CD14-positive monocyte (primary cell): ENCODE data around the gene CABLES2. TPM values are rescaled to one million over a fixed set of nuclear protein-coding genes. Genes with fewer than 3 reads are reported as not detected.
A peak's percentile ranks its signal among the peaks of the same experiment; 100 is the strongest.

Source experiments
- DNase-seq, 3 donors: peaks; one replicate each; pipeline ENCODE4 v3.0.0-alpha.2; 2011 to 2022
- H2AFZ ChIP-seq: 2 replicates; pipeline ENCODE4 v1.6.0; 2012; ENCODE audit warnings: mild to moderate bottlenecking, low read depth, low read length, inconsistent platforms; ENCODE audit not compliant: insufficient read depth, poor library complexity, severe bottlenecking
- H3K27ac ChIP-seq, 2 donors: 1 replicate in 1 of 2; 2 replicates in 1 of 2; pipeline ENCODE4 v1.5.1; 2012 to 2013; ENCODE audit warnings: low read length in 2 of 2, control low read depth in 1 of 2, inconsistent platforms in 1 of 2, low read depth in 1 of 2, mild to moderate bottlenecking in 1 of 2
- H3K27me3 ChIP-seq, 2 donors: one replicate each; pipeline versions ENCODE4 v1.6.0 to v1.6.1; 2011 to 2013; ENCODE audit warnings: low read length in 2 of 2; ENCODE audit not compliant: control insufficient read depth in 2 of 2, insufficient read depth in 2 of 2
- H3K36me3 ChIP-seq, 2 donors: replicated peaks in 1 of 2; 1 replicate in 1 of 2; 2 replicates in 1 of 2; pipeline versions ENCODE4 v1.5.1 to v1.6.1; 2012 to 2013; ENCODE audit warnings: low read length in 2 of 2, control low read depth in 1 of 2, inconsistent platforms in 1 of 2, mild to moderate bottlenecking in 1 of 2; ENCODE audit not compliant: insufficient read depth in 2 of 2, control insufficient read depth in 1 of 2
- H3K4me1 ChIP-seq, 2 donors: 1 replicate in 1 of 2; 2 replicates in 1 of 2; pipeline versions ENCODE4 v1.5.1 to v1.6.1; 2012 to 2013; ENCODE audit warnings: low read length in 2 of 2, control low read depth in 1 of 2, inconsistent platforms in 1 of 2, mild to moderate bottlenecking in 1 of 2, moderate library complexity in 1 of 2; ENCODE audit not compliant: insufficient read depth in 2 of 2, control insufficient read depth in 1 of 2
- H3K4me2 ChIP-seq: replicated peaks from 2 replicates; pipeline ENCODE3; 2012; ENCODE audit warnings: low read length, moderate library complexity, mild to moderate bottlenecking; ENCODE audit not compliant: poor library complexity, severe bottlenecking; ENCODE audit errors: extremely low read depth
- H3K4me3 ChIP-seq, 3 experiments: fragments of 200-600 bp in 1 of 3; sonication (generic) in 1 of 3; replicated peaks in 1 of 3; 1 replicate in 2 of 3; 2 replicates in 1 of 3; pipeline ENCODE4 v1.5.1; 2011 to 2013; ENCODE audit warnings: low read length in 3 of 3, mild to moderate bottlenecking in 3 of 3, control low read depth in 2 of 3, low read depth in 2 of 3, inconsistent platforms in 1 of 3, moderate library complexity in 1 of 3
- H3K79me2 ChIP-seq: 2 replicates; pipeline ENCODE4 v1.6.0; 2012; ENCODE audit warnings: mild to moderate bottlenecking, control low read depth, inconsistent platforms, low read length, moderate library complexity; ENCODE audit not compliant: insufficient read depth
- H3K9ac ChIP-seq: 2 replicates; pipeline ENCODE4 v1.6.0; 2017; ENCODE audit warnings: low read length, mild to moderate bottlenecking; ENCODE audit not compliant: insufficient read depth, poor library complexity, severe bottlenecking
- H3K9me3 ChIP-seq, 2 donors: replicated peaks in 1 of 2; 1 replicate in 1 of 2; 2 replicates in 1 of 2; pipeline versions ENCODE4 v1.5.1 to v1.6.1; 2012 to 2013; ENCODE audit warnings: low read length in 2 of 2, control low read depth in 1 of 2; ENCODE audit not compliant: control insufficient read depth in 1 of 2, insufficient read depth in 1 of 2
- H4K20me1 ChIP-seq: 2 replicates; pipeline ENCODE4 v1.6.0; 2012; ENCODE audit warnings: mild to moderate bottlenecking, low read length, control low read depth, moderate library complexity; ENCODE audit not compliant: insufficient read depth
- H3K27ac Mint-ChIP-seq, 7 donors: one replicate each; pipeline ENCODE4 v1.8.0; 2020; ENCODE audit warnings: mild to moderate bottlenecking in 7 of 7, mixed read lengths in 7 of 7, moderate library complexity in 6 of 7, inconsistent platforms in 2 of 7
- H3K27me3 Mint-ChIP-seq, 3 donors: one replicate each; pipeline ENCODE4 v1.8.0; 2021 to 2022; ENCODE audit warnings: low read depth in 3 of 3, mild to moderate bottlenecking in 3 of 3, mixed read lengths in 3 of 3, moderate library complexity in 3 of 3, inconsistent platforms in 1 of 3
- H3K36me3 Mint-ChIP-seq, 2 donors: one replicate each; pipeline ENCODE4 v1.8.0; 2020; ENCODE audit warnings: mixed read lengths in 2 of 2, inconsistent platforms in 1 of 2, mild to moderate bottlenecking in 1 of 2
- H3K4me1 Mint-ChIP-seq: one replicate; pipeline ENCODE4 v1.8.0; 2020; ENCODE audit warnings: mild to moderate bottlenecking, mixed read lengths
- H3K4me3 Mint-ChIP-seq, 2 donors: one replicate each; pipeline ENCODE4 v1.8.0; 2020; ENCODE audit warnings: mild to moderate bottlenecking in 2 of 2, mixed read lengths in 2 of 2, moderate library complexity in 1 of 2
- H3K9me3 Mint-ChIP-seq, 7 donors: one replicate each; pipeline ENCODE4 v1.8.0; 2020 to 2022; ENCODE audit warnings: mixed read lengths in 7 of 7, mild to moderate bottlenecking in 6 of 7, moderate library complexity in 6 of 7, inconsistent platforms in 2 of 7
- WGBS: methylation state at CpG from one replicate; pipeline ENCODE4 v1.1.5; 2013; ENCODE audit warnings: missing lambda C conversion rate; ENCODE audit not compliant: insufficient coverage; 5-methylcytosine and 5-hydroxymethylcytosine counted together
- intact Hi-C, 2 donors: fragments of 100-400 bp; cut with micrococcal nuclease; formaldehyde crosslinking; loops; one replicate each; pipeline versions ENCODE4 v1.15.0 to v1.15.1; 2023
- polyA plus RNA-seq, 3 donors: library from polyadenylated mRNA; depleted of rRNA in 1 of 3; unstranded in 2 of 3; stranded (reverse) in 1 of 3; fragments of 300-500 nt in 2 of 3; fragments of >200 nt in 1 of 3; fragmentation: Illumina TruSeq in 2 of 3; gene quantifications; 1 replicate in 2 of 3; 2 replicates in 1 of 3; pipeline ENCODE4 v1.2.3, GENCODE V29; 2012 to 2021
- TF ChIP-seq, protein P1 (sequence below): fragments of 200-600 bp; IDR thresholded peaks from one replicate; pipeline ENCODE4 v1.8.0; 2022; ENCODE audit warnings: antibody characterized with exemption, mild to moderate bottlenecking

Gene CABLES2
- polyA plus RNA-seq, 3 donors = 0.60 to 4.0 (median 0.61) TPM

DNA sequence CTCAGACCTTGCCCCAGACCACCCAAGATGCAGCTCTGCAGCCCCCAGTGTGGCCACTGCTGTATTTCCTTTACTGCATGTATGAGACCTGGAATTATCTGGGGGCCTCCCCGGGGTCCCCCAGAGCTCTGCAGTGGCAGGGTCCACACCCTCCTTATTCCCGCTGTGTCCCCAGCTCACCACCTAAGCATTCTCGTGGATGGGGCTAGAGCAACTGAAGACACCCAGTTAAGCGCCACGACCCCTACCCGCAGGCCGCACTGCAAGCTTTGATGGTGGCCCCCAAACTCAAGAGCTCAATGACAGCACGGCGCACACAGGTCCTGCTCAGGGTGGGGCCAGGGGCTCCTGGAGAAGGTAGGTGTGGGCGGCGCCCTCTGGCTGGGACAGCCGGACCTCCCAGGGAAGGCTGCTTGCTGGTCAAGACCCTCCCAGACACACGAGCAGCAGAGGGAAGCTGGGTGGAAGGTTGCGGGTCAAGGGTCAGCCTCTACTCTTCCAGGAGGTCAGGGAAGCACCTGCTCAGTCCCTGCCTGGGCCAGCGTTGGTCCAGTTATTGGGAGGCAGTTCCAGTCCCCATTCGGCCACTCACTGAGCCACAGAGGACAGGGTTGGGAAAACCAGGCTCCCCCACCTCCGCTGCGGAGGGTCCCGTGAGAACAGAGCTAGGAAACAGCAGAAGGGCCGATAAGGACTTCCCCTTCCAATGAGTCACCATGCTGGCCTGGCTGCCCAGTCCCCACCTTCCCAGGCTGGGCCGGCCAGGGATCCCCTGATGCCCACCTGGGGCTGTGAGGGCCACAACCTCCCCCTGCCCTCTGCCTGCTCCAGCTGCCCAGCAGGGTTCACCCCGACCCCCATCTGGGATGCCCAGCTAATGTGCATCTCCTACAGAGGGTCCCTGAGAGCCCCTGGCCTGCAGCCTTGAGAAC, 42.9 kb downstream of the CABLES2 start:
- Histone ChIP-seq H3K36me3 (no peaks in the 10 kb centered on the region), H3K9ac (no peak overlapping the region), H3K27ac (no peak overlapping the region), H4K20me1 (no peaks in the 10 kb centered on the region), H3K27me3 (peaks cover 25 to 40% of the 10 kb centered on the region in 2 donors), H3K4me2 (no peak overlapping the region), H3K9me3 (peaks cover 0 to 3% of the 10 kb centered on the region in 2 donors), H3K4me1 (peaks cover 11 to 22% of the 10 kb centered on the region in 2 donors), H3K4me3 (no peak overlapping the region), H2AFZ (no peak overlapping the region), H3K79me2 (no peaks in the 10 kb centered on the region)
- Mint-ChIP-seq H3K9me3 (peaks cover 0 to 10% (median 0%) of the 10 kb centered on the region in 7 donors), H3K27me3 (peaks cover 33 to 52% (median 43%) of the 10 kb centered on the region in 3 donors), H3K36me3 (no peaks in the 10 kb centered on the region), H3K4me1 (peaks cover 9% of the 10 kb centered on the region), H3K27ac (no peak overlapping the region), H3K4me3 (peak overlapping the region in 1 of 2 donors; percentile 64)
- 77% methylated on average over 15 of the region's 22 CpGs for WGBS
- intact Hi-C loops = no loop called here
- TF ChIP-seq, protein P1, sequence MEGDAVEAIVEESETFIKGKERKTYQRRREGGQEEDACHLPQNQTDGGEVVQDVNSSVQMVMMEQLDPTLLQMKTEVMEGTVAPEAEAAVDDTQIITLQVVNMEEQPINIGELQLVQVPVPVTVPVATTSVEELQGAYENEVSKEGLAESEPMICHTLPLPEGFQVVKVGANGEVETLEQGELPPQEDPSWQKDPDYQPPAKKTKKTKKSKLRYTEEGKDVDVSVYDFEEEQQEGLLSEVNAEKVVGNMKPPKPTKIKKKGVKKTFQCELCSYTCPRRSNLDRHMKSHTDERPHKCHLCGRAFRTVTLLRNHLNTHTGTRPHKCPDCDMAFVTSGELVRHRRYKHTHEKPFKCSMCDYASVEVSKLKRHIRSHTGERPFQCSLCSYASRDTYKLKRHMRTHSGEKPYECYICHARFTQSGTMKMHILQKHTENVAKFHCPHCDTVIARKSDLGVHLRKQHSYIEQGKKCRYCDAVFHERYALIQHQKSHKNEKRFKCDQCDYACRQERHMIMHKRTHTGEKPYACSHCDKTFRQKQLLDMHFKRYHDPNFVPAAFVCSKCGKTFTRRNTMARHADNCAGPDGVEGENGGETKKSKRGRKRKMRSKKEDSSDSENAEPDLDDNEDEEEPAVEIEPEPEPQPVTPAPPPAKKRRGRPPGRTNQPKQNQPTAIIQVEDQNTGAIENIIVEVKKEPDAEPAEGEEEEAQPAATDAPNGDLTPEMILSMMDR = no peak
- peak in 1 of 3 donors; percentile 20 for DNase-seq

DNA sequence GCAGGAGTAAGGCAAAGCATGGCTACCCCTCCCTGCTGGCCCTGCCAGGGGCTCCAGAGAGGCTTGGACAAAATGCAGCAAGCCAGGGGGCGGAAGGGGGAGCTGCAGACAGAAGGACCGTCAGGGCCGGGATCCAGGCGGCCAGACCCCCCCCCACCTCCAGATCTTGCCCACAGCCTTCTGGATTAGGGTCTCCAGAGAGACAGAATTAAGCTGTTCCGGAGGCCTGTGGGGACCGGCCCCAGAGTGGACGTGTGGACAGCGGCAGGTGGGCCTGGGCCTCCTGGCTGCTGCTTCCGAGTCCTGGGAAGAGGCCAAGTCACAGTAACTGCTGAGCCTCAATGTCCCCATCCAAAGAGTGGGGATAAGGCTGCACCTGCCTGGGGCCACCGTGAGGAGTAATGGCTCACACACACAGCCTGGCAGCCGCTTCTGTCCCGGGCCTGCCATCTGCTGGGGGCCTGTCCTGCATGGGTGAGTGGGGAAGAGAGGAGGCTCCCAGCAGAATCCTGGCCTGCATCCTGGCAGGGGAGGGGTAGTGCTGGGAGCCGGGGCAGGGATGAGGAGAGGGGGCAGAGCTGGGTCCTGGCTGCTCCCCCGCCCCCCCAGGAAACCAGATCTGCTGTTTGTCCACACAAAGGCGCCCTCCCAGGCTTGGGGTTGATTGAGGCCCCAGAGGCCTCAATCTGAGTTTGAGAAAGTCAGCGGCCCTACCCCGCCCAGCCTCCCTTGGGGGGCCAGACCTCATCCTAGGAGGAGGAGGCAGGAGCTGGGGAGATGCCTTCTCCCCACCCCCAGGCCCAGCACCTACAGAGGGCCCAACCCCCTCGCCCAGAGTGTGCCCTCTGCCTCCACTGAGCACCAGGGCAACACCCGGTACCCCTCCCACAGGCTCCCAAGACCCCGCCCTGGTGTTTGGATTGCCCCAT, 43.8 kb downstream of the CABLES2 start:
- no peak overlapping the region for H3K27ac Mint-ChIP-seq
- intact Hi-C loops = no loop called here
- H3K4me3 Mint-ChIP-seq = no peak overlapping the region
- H3K79me2 ChIP-seq = no peaks in the 10 kb centered on the region
- no peak overlapping the region for H3K27ac ChIP-seq
- WGBS = 86% methylated on average over 15 of the region's 20 CpGs
- peaks cover 5% of the 10 kb centered on the region for H3K4me1 Mint-ChIP-seq
- no peak overlapping the region for H2AFZ ChIP-seq
- peaks cover 11 to 19% of the 10 kb centered on the region in 2 donors for H3K4me1 ChIP-seq
- H3K27me3 Mint-ChIP-seq = peaks cover 23 to 46% (median 33%) of the 10 kb centered on the region in 3 donors
- no peaks in the 10 kb centered on the region for H4K20me1 ChIP-seq
- H3K36me3 Mint-ChIP-seq = no peaks in the 10 kb centered on the region
- TF ChIP-seq, protein P1 = no peak
- peaks cover 0 to under 1% of the 10 kb centered on the region in 2 donors for H3K9me3 ChIP-seq
- H3K4me2 ChIP-seq = no peak overlapping the region
- no peak overlapping the region for H3K9ac ChIP-seq
- no peaks in the 10 kb centered on the region for H3K36me3 ChIP-seq
- DNase-seq = no peak
- H3K27me3 ChIP-seq = peaks cover 20 to 31% of the 10 kb centered on the region in 2 donors
- peaks cover 0 to 6% (median 0%) of the 10 kb centered on the region in 7 donors for H3K9me3 Mint-ChIP-seq
- H3K4me3 ChIP-seq = no peak overlapping the region
